ENCODE measurements around the gene PALLD. TPM values are rescaled to one million over a fixed set of nuclear protein-coding genes. Genes with fewer than 3 reads are reported as not detected.

The PALLD gene
- total RNA-seq, 3 donors from 2014 or later, result 112 to 663 (median 150) TPM

GRCh38 chr4:168642591-168642990 lies 145.7 kb downstream of the PALLD start:
- no peak overlapping the region for H3K4me3 ChIP-seq
- intact Hi-C loops (cut with DNase I, micrococcal nuclease), result no loop called here
- DNase-seq (no peak), ATAC-seq (no peak)
- H3K36me3 ChIP-seq (ENCODE audit: low read depth), result no peaks in the 10 kb centered on the region
- no peak for TF ChIP-seq CTCF (IDR thresholded peaks at IDR 0.05)
- no peaks in the 10 kb centered on the region for H3K4me1 ChIP-seq (ENCODE audit: low read depth)
- H3K9me3 ChIP-seq, result no peaks in the 10 kb centered on the region

- DNase-seq (no peak), ATAC-seq (no peak)
- Histone ChIP-seq H3K9me3 (no peaks in the 10 kb centered on the region), H3K36me3 (ENCODE audit: low read depth) (no peaks in the 10 kb centered on the region), H3K4me3 (no peak overlapping the region), H3K4me1 (ENCODE audit: low read depth) (no peaks in the 10 kb centered on the region)
- no peak for TF ChIP-seq CTCF (IDR thresholded peaks at IDR 0.05)
- intact Hi-C loops (cut with DNase I, micrococcal nuclease), result no loop called here
These were observed 146.4 kb downstream of the PALLD start for GRCh38 chr4:168643111-168643795.

GRCh38 chr4:168643796-168644159 lies 146.9 kb downstream of the PALLD start:
- H3K4me3 ChIP-seq, result no peak overlapping the region
- no peaks in the 10 kb centered on the region for H3K36me3 ChIP-seq (ENCODE audit: low read depth)
- DNase-seq (no peak), ATAC-seq (no peak)
- no peaks in the 10 kb centered on the region for H3K9me3 ChIP-seq
- H3K4me1 ChIP-seq (ENCODE audit: low read depth), result no peaks in the 10 kb centered on the region
- intact Hi-C loops (cut with DNase I, micrococcal nuclease), result no loop called here
- no peak for TF ChIP-seq CTCF (IDR thresholded peaks at IDR 0.05)

GRCh38 chr4:168646001-168646768 lies 149.3 kb downstream of the PALLD start:
- no peaks in the 10 kb centered on the region for H3K4me1 ChIP-seq (ENCODE audit: low read depth)
- intact Hi-C loops (cut with DNase I, micrococcal nuclease), result no loop called here
- ATAC-seq, result no peak
- H3K9me3 ChIP-seq, result no peaks in the 10 kb centered on the region
- no peak for TF ChIP-seq CTCF (IDR thresholded peaks at IDR 0.05)
- H3K4me3 ChIP-seq, result no peak overlapping the region
- no peak for DNase-seq
- H3K36me3 ChIP-seq (ENCODE audit: low read depth), result no peaks in the 10 kb centered on the region

- DNase-seq, result no peak
These were observed 151.0 kb downstream of the PALLD start for GRCh38 chr4:168647646-168648375.

More at GRCh38 chr4:168647646-168648375, 151.0 kb downstream of the PALLD start:
- Histone ChIP-seq H3K4me3 (no peak overlapping the region), H3K9me3 (no peaks in the 10 kb centered on the region), H3K4me1 (ENCODE audit: low read depth) (no peaks in the 10 kb centered on the region), H3K36me3 (ENCODE audit: low read depth) (no peaks in the 10 kb centered on the region)
- TF ChIP-seq CTCF (IDR thresholded peaks at IDR 0.05), result no peak
- no peak for ATAC-seq
- intact Hi-C loops (cut with DNase I, micrococcal nuclease), result no loop called here

Measured in mucosa of descending colon (tissue), 3 donors.